ENCODE measurements around the gene BACH2.
"Not testable (repeated sequence)": the region's sequence is repeated elsewhere in the genome, so short reads cannot be mapped to it uniquely, and the experiment has no call there.

The BACH2 gene

GRCh38 chr6:90214966-90215365, 81.7 kb downstream of the BACH2 start:
- DNase-seq (ENCODE audit: low spot score): no peak

DNA sequence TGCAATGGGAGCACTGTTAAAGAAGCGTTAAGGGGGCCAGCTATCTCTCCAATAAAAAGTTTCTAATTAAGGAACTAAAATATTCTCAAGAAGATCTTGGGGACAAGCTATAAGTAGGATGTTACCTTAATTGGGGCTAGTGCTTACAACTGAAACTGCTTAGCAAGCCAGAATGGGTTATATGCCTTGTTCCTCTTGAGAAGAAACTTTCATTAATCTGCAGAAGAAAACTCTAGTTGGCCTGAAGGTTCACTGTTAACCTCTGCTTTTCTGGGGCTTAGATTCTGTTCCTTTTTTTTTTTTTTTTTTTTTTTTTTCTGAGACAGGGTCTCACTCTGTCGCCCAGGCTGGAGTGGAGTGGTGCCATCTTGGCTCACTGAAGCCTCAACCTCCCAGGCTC, 82.2 kb downstream of the BACH2 start:
- no peak for DNase-seq (ENCODE audit: low spot score)

GRCh38 chr6:90212274-90212673, 84.4 kb downstream of the BACH2 start:
- no peak for DNase-seq (ENCODE audit: low spot score)

GRCh38 chr6:90209527-90209926, 87.1 kb downstream of the BACH2 start:
- no peak for DNase-seq (ENCODE audit: low spot score)

DNA sequence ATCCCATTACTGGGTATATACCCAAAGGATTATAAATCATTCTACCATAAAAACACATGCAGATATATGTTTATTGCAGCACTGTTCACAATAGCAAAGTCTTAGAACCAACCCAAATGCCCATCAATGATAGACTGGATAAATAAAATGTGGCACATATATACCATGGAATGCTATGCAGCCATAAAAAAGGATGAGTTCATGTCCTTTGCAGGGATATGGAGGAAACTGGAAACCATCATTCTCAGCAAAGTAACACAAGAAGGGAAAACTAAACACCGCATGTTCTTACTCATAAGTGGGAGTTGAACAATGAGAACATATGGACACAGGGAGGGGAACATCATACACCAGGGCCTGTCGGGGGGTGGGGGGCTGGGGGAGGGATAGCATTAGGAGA, 88.0 kb downstream of the BACH2 start:
- DNase-seq (ENCODE audit: low spot score): not testable (repeated sequence)

- no peak for DNase-seq (ENCODE audit: low spot score)
Measured at GRCh38 chr6:90204327-90205056, 92.2 kb downstream of the BACH2 start.

DNA sequence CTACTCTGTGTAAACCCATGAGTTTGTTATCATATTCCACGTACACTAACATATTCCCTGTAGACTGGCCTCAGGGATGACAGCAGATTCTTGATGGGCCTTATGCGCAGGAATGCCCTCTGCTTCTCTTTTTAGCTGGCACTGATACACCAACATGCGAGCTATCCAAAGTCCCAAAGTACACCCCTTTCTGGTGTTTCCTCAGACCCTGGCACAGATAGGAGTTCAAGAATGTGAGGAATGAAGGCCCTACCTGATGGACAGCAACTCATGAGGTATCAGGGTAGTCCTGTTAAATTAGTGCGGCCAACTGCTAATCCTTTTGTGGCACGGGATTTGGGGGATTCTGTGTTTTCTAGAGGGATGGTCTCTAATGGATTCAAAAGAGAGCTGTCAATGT, 93.0 kb downstream of the BACH2 start:
- no peak for DNase-seq (ENCODE audit: low spot score)

- no peak for DNase-seq (ENCODE audit: low spot score)
Measured at GRCh38 chr6:90202156-90202555, 94.5 kb downstream of the BACH2 start.

DNA sequence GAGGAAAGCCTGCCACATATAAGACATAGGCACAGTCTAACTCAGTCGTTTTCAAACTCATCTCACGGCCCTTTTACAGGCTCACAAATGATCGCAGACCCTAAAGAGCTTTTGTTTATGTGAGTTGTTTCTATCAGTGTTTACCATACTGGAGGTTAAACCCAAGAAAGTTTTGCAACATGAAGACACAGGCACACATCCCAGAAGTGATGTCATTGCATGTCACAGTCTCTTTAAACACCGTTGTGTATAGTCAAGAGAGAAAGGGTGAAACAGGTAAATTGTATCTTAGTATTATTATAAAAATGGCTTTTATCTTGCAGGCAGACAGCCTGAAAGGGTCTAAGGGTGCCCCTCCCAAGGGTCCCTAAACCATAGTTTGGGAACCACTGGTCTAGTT, 96.7 kb downstream of the BACH2 start:
- no peak for DNase-seq (ENCODE audit: low spot score)

GRCh38 chr6:90198758-90199425, 97.8 kb downstream of the BACH2 start:
- DNase-seq (ENCODE audit: low spot score): no peak

DNA sequence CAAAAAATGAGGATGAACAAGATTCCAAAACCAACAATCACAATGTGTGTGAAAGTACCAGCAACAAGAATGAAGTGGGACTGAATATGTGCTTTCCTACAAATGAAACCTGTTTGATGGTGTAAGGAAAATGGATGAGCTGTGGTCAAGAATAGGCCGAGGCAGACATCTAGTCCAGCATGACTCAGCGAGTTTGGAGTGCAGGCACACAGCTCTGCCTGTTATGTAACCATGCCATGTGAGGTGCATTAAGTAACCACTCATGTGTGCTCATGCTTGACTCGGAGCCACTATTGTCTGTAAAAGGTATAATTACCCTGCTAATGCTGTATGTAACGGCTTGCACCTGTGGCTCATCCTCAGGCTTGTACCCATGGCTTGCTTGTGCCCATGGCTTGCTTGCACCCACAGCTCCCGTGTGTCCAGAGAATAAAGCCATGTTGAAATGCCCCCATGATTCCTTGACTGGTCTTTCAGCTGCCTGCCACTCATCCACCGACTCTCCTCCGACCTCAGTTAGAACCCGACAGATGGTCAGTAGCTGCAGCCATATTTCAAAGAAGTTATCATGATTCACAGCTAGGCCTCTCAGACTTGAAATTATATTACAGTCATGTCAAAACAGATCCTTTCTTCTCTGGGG, 98.7 kb downstream of the BACH2 start:
- DNase-seq (ENCODE audit: low spot score): peak; percentile 33

DNA sequence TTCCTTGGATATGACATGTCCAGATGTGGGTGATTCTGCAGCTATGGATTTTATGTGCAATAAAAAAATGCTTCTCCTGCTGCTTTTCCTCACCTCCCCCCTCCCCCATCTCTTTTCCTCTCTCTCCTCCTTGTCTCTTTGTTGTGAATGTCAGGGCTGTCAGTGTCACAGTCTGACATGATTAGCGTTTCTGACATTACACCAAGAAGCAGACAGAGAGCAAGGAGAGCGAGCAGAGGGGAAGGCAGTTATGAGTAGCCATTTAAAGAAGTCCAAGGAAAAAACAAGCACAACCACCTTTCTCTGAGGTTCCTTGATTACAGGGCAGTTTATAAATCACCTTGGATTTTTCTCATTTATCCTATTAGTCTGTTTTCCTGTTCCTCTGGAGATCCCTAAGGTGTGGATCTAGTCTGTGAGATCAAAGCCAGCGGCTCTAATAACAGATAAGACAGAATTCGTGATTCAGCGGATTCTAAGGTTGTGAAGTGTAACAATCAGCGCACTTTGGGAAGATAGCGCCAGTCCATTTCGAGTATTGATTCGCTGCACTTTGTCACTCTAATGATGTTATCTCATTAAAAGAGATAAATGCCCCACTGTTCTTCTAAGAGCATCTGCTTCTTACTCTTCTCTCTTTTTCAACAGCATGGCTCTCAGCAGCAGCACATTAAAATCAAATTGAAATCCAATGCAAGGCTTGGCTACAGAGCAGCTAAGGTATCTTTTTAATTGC, 101.4 kb downstream of the BACH2 start:
- peak; percentile 93 for DNase-seq (ENCODE audit: low spot score)

DNA sequence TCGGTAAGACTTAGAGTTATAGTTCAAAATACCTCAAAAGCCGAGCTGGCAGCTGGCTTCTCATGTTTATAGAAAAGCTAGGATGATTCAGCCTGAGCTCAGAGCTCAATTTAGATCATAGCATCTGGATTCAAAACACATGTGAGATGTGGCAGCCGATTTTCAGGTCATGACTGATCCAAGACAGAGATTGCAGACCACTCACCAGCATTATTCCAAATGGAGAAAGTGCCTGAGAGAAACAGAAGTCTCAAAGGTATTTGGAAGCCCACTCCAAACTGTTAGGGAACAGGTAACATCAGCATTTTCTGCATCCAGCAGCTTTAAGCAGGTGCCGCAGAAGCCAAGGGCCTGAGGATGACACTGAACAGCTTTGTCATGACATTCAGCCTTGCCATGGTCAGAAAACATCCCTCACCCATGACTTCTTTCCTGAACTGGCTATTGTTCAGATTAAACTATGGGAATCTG, 102.2 kb downstream of the BACH2 start:
- DNase-seq (ENCODE audit: low spot score): peak; percentile 82

DNA sequence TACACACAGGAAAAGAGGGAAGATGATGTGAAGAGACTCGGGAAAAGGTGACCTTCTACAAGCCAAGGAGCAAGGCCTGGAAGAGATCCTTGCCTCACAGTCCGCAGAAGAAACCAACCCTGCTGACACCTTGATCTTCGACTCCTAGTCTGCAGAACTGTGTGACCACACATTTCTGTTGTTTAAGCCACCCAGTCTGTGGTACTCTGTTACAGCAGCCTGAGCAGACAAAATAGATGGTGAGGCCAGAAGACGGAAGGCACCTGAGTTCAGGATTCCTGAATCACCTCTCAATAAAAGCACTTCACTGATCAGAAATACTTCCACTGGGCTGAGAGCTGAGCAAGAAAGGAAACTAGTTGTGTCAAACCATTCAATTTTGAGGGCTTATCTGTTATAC, 103.3 kb downstream of the BACH2 start:
- DNase-seq (ENCODE audit: low spot score): no peak

DNA sequence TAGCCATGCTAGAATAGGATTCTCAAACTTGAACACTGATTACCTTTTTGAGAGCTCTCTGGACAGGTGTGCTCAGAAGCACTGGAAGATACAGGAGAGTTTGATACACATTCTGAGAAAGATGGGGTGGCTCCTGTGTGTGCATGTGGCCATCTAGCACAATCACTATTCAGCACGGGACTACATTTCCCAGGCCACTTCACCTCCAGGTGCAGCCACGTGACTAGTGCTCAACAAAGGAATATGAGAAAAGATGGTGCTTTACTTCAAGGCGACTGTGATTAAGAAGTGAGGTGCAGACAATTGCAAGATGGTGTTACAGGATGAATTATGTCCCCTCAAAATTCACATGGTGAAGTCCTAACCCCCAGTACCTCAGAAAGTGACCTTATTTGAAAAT, 103.8 kb downstream of the BACH2 start:
- DNase-seq (ENCODE audit: low spot score): peak; percentile 67

DNA sequence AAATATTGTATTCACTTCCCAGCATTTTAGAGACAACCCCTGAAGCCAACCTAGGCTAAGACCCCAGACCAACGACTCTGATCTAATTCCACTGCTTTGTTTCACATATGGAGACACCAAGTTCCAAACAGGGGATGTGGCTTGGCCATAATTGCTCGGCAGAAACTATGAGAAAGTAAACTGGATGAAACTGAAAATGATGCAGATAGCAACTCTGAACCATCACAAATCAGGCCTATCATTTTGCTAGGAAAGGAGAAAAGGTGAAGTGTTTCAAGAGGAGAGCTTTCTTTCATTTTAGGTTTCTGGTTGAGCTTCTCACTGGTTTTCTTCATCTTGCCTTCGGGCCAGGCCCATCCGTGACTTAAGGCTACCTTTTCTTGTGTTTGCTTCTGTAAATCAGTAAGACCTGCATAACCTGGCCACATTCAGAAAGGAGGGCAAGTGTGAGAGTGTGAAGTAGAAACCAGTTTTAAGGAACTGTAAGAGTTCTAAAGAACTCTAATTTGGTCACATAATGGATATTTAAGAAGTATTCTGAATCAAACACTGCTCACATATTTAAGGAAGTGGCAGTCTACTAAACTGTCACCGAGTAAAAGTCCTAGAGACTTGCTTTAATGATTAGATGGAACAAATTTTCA, 105.8 kb downstream of the BACH2 start:
- no peak for DNase-seq (ENCODE audit: low spot score)

DNA sequence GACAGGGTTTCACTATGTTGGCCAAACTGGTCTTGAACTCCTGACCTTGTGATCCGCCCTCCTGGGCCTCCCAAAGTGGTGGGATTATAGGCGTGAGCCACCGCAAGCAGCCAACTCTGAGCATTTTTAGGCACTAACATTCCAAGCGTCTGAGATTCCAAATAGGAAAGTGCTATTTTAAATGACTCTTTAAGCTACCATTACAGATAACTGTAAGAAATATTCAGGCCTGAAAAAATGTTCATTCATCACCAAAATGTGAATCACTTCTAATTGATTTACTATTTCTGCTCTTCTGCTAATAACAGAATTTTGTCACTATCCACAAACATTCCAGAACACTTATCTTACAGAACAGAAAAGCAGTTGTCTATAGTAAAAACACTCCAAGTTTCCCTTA, 106.5 kb downstream of the BACH2 start:
- no peak for DNase-seq (ENCODE audit: low spot score)

DNA sequence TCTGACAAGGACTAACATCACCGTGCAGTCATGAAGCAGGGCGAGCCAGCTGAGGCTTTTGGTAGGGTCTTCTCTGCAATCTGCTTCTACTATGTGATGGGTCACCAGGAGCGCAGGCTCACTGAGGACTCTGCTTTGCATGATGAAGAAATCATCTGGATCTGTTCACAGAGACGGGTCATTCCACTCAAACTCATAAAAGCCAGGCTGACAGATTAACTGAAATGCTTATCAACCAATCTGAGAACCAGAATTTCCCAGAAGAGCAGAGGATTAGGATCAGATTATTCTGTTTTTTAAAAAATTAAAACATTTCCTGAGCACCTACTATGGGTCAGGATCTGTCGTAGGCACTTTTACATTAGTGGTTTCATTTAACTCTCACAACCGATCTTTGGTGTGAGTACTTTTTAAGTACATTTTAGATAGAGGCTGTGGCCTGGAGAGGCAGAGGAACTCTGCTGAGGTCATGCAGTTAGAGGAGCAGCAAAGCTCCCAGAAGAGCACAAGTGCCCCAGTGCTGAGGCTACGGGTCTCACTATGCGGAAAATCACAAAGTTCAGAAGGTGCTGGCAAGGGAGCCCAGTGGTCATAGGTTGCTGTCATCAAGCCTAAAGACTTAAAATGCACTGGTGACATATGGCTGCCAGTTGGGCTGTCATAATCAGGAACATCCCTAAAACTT, 109.1 kb downstream of the BACH2 start:
- peak; percentile 70 for DNase-seq (ENCODE audit: low spot score)

- no peak for DNase-seq (ENCODE audit: low spot score)
Measured at GRCh38 chr6:90186637-90187371, 109.8 kb downstream of the BACH2 start.

DNA sequence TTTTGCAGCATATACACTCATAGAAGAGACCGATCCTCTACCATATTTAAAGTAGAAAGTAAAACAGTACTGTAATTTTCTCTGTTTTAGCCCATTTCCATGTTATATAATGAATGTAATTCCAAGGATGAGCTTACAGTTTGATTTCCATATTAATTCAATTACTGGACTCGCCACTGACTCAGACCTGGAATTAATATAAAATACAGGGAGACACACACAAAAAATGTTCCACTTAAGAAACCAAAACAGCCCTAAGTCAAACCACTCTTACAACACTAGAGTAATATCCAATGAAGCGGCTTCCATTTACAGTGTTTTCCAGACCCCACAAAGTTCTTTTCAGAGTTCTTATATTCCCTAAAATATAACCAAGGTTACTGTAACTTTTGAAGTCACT, 110.6 kb downstream of the BACH2 start:
- DNase-seq (ENCODE audit: low spot score): no peak

Data from SK-N-DZ (cell line).